SK-N-MC (cell line): Measurements from ENCODE around the gene TMEM219.
"Not testable (repeated sequence)": the region's sequence is repeated elsewhere in the genome, so short reads cannot be mapped to it uniquely, and the experiment has no call there.

Experiments used
- DNase-seq: peaks from one replicate; pipeline ENCODE4 v3.0.0-alpha.2; 2011; ENCODE audit warnings: low read depth, low spot score
- H3K27ac ChIP-seq: fragments of 200-600 bp; sonication (generic); 2 replicates; pipeline ENCODE4 v1.5.1; 2016; ENCODE audit warnings: mixed run types
- H3K36me3 ChIP-seq: fragments of 200-600 bp; sonication (generic); 2 replicates; pipeline ENCODE4 v1.6.1; 2017; ENCODE audit warnings: antibody characterized with exemption, low read length, mixed read lengths; ENCODE audit not compliant: insufficient read depth
- H3K4me3 ChIP-seq: fragments of 200-600 bp; sonication (generic); 2 replicates; pipeline ENCODE4 v1.5.1; 2016
- H3K9ac ChIP-seq: fragments of 200-600 bp; sonication (generic); 2 replicates; pipeline ENCODE4 v1.8.0; 2017; ENCODE audit warnings: mixed run types, mixed read lengths; ENCODE audit not compliant: insufficient read length
- H3K9me3 ChIP-seq: fragments of 200-600 bp; sonication (generic); 2 replicates; pipeline ENCODE4 v1.6.1; 2017; ENCODE audit warnings: low read depth, mild to moderate bottlenecking, antibody characterized with exemption, low read length, moderate library complexity, mixed read lengths
- EZH2 ChIP-seq: fragments of 200-600 bp; sonication (generic); IDR thresholded peaks from one replicate; pipeline ENCODE4 v1.6.1; 2017; ENCODE audit warnings: antibody characterized with exemption
- FOXP2 ChIP-seq: optimal IDR thresholded peaks from 2 replicates; pipeline ENCODE3; 2011; ENCODE audit warnings: mild to moderate bottlenecking, moderate library complexity; ENCODE audit not compliant: insufficient read depth; ENCODE audit errors: extremely low read length, control extremely low read depth
- POLR2AphosphoS5 ChIP-seq: IDR thresholded peaks from 2 replicates; pipeline ENCODE4 v1.6.1; 2012; ENCODE audit warnings: mild to moderate bottlenecking, low read depth, low read length, borderline replicate concordance

The TMEM219 gene

DNA sequence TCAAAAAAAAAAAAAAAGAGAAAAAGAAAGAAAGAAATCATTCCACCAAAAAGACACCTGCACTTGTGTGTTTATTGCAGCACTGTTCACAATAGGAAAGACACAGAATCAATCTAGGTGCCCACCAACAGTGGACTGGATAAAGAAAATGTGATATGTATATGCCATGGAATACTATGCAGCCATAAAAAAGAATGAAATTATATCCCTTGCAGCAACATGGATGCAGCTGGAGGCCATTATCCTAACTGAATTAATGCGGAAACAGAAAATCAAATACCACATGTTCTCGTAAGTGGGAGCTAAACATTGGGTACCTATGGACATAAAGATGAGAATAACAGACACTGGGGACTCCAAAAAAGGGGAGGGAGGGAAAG, 55.4 kb downstream of the TMEM219 start:
- H3K4me3 ChIP-seq: no peak overlapping the region
- no peaks in the 10 kb centered on the region for H3K9me3 ChIP-seq
- TF ChIP-seq FOXP2 (no peak), POLR2AphosphoS5 (no peak), EZH2 (no peak)
- no peak for DNase-seq
- no peaks in the 10 kb centered on the region for H3K36me3 ChIP-seq
- H3K9ac ChIP-seq: no peak overlapping the region
- no peak overlapping the region for H3K27ac ChIP-seq

DNA sequence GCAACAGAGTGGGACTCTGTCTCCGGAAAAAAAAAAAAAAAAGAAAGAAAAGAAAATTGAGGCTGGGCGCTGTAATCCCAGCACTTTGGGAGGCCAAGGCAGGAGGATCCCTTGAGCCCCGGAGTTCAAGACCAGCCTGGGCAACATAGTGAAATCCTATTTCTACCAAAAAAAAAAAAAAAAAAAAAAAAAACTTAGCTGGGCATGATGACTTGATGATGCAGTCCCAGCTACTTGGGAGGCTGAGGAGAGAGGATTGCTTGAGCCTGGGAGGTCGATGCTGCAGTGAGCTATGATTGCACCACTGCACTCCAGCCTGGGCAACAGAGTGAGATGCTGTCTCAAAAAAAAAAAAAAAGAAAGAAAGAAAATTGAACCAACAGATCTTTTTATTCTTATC, 56.1 kb downstream of the TMEM219 start:
- H3K4me3 ChIP-seq, H3K27ac ChIP-seq, H3K9me3 ChIP-seq, H3K36me3 ChIP-seq, DNase-seq, H3K9ac ChIP-seq: not testable (repeated sequence)

DNA sequence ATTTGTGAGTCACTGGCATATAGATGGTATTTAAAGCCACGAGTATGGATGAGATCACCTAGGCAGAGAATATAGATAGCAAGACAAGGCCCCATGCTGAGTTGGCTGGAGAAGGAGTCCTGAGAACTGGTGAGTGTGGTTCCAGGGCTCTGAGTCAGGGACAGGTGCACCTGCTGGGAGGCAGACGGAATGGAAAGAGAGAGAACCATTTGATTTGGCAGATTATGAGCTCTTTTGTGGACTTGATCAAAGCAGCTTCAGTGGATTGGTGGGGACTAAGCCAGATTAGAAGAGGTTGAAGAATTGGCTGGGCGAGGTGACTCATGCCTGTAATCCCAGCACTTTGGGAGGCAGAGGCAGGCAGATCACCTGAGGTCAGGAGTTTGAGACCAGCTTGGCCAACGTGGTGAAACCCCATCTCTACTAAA, 56.9 kb downstream of the TMEM219 start:
- H3K4me3 ChIP-seq: no peak overlapping the region
- no peak overlapping the region for H3K27ac ChIP-seq
- no peaks in the 10 kb centered on the region for H3K36me3 ChIP-seq
- TF ChIP-seq FOXP2 (no peak), EZH2 (no peak), POLR2AphosphoS5 (no peak)
- DNase-seq: no peak
- H3K9me3 ChIP-seq: no peaks in the 10 kb centered on the region
- H3K9ac ChIP-seq: no peak overlapping the region
